AG20443 (cell line): ENCODE measurements around the gene TCIRG1.

Experiments
- DNase-seq: peaks from one replicate; pipeline ENCODE4 v3.0.0; 2012; ENCODE audit warnings: low spot score, mixed read lengths

TCIRG1 gene

DNA sequence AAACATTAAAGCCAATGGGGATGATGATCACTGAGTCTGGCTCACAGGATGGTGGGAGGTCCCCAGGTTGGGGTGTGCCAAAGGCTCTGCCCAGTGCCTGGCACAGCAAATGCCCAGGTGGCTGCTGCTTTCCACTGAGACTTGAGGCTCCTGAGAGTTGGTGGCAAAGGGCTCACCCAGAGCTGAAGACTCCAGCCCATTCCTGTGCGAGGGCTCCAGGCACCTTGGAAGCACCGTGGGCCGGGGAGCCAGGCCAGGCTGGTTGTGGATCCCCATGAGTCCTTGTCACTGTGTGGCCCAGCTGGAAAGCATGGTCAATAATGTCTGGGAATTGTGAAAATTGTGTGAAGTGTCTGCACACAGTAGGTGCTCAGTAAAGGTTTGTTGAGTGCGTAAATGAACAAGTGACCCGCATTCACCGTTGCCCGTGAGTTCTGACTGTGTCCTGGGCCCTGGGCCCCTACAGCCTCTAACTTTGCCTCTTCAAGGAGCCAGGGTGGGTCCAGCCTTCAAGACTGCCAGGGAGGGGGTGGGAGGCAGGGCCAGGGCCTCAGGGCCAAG, 32.1 kb upstream of the TCIRG1 start:
- no peak for DNase-seq

DNA sequence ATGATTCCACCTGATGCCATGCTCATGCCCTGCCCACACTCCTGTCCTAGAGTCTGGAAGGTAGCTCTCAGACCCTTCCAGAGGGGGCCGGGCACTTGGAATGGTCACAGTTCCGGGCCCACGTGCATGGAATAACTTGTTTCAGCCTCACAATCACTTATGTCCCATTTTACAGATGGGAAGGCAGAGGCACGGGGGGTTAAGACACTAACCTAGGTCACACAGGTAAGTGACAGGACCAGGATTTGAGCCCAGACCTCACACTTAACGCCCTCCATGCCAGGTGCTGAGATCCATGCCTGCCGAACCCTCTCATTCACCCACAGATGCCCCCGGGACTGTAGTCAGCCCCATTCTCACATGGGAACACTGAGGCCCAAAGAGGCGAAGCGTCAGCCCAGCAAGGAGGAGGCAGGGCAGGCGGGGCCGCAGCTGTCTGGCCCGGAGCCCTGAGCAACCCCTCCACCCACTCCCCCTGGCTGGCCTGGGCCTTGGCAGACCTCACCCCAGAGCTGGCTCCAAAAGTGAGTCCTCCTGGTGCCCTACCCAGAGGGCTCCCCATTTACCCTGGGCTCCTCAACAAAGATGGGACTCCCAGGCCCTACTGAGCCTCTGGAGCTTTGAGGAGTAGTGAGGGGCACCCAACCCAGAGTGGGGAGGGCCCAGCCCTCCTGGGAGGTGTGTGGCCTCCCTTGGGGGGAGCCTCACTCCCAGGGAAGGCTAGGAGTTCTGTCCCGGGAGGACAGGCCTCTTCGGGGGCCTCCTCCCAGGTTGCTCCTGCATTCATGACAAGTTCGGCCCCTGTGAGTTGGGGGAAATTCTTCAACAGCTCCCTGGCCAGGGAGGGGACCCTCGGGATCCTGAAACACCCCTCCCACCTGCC, 31.1 kb upstream of the TCIRG1 start:
- no peak for DNase-seq

DNA sequence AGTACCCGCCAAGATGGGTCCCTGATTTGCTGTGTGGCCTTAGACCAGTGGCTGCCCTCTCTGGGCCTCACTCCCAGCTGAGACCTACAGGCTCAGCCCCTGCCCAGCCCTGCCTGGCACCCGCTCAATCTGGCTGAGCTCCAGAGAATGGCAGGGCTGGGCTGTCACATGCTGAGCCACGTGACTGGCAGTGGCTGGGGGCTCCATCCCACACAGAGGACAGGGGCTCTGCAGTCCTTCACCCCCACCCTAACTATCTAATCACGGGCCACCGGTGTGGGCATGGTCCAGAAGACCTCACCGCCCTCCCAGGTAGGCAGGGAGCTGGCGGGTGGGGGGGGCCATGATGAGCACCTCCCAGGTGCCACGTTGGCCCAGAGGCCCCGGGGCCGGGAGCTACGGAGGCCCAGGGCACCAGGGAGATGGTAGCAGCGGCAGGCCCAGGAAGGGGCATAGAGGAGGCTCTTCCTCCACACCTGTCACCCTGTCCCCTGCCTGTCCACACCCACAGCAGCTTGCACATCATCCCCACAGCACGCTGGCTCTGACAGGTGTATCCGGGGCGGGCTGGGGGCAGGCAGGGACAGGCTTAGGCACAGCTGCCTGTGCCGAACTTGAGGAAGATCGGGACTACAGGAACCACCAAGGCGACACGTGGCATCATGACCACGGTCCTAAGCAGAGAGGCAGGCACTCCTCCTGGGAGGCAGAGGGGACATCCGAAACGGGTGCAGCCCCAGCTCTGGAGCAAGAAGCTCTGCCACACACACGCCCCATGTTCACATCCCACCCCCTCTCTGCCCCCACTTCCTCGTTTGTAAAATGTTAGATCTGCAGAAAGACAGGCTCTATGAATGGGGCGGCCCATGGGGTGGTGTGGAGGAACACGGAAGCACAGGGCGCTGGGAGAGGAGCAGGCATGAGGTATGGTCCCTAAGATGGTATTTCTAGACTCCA, 30.2 kb upstream of the TCIRG1 start:
- no peak for DNase-seq

DNA sequence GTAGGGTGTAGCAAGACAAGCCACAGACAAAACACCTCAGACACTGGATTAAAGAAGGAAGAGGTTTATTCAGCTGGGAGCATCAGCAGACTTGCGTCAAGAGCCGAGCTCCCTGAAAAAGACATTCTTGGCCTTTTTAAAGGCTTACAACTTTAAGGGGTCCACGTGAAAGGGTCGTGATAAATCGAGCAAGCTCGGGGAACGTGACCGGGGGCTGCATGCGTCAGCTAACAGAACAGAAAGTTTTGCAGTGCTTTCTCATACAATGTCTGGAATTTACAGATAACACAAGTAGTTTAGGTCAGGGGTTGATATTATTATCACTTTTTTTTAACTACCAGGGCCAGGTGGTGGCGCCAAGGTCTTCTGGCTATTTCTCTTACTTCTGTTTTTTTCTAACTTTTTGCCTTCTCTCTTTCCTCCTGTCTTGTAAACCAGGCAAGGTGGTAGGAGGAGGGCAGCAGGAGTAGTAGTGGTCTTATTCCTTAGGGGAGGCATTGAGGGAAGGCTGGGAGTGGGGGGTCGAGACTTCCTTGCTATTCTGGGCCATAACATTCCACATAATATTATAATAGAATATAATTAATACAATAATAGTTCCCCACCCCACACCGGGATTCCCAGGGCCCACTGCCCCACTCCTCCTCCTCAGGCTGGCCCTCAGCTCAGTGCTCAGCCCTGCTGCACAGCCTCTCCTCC, 29.3 kb upstream of the TCIRG1 start:
- no peak for DNase-seq

DNA sequence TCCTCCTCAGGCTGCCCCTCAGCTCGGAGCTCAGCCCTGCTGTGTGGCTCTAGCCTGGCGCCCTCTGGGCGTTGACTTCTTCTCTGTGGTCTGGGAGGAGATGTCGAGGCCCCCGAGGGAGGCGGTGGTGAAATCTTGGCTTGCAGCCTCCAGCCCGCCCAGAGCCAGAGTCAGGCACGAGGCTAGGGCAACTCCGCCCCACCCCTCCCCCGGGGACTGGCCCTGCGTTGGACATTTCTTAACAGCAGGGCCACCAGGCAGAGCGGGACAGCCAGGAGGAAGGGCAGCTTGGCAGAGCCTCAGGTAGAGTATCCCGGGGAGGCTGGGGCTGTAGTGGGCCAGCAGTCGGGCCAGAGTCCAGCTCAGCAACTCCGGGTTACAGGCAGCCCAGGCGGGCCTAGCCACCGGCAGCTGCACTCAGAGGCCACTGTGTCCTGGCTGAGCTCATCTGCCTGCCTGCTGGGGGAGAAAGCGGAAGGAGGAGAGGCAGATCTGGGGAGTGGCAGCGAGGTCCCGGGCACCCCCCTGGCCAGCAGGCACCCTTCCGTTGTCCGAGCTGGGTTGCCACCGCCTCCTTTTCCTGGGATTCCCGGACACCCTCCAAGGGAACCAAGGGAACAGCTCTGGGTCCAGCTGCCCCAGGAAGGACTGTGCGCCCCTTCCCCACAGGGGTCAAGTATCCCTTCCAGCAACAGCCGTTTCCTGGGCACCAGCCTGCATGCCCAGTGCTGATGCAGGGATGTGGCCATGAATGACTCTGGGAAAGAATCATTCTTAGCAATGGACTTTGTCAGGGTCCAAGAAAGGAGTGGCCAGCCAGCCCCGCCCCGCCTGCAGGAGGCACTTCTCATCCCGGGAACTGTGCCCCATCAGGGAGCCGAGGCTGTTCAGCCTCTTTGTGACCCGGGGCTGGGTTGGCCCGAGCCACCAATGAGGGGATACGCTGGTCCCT, 28.5 kb upstream of the TCIRG1 start, which contains the start of gene ALDH3B1:
ALDH3B1 (plus strand) TSS at position 238 of the 952 bp plus-strand sequence. CDS start 4,971 bp downstream, outside the sequence.
- peak; percentile 90 for DNase-seq

DNA sequence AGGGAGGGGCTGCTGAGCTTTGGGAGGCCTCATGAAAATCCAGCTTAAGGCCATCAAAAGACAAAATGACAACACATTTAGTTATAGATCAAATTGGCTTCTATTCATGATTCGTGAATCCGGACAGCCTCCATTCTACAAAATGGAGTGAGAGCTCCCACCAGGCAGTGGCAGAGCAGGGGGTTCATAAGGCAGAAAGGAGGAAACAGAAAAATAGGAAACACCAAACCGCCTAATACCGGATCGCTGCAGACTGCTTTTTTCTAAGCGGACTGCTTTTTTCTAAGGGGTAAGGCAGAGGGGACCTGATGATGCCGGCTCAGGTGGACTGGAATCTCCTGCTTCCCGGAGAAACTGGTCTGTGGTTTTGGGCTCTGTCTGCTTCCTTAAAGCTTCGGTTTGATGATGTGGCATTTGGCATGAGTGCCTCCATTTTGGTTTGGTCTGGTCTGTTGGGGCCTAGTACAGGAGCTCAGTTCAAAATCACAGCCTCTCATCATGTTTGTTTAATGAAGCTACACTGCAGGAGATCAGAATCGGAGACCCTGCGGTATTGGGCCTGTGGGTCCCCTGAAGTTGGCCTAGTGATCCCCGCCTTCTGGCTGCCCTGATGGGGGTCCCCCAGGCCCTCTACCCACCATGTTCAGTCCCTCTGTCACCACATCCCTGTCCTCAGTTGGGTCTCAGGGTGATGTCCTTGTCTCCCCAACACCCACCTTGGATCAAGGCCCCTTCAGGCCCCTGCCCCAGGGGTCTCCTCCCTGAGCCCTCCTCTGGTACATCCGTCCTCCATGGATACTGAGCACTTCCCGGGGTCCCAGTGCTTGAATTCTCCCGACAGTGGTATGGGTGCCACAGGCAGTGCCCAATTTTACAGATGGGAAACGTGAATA, 27.5 kb upstream of the TCIRG1 start:
- no peak for DNase-seq

DNA sequence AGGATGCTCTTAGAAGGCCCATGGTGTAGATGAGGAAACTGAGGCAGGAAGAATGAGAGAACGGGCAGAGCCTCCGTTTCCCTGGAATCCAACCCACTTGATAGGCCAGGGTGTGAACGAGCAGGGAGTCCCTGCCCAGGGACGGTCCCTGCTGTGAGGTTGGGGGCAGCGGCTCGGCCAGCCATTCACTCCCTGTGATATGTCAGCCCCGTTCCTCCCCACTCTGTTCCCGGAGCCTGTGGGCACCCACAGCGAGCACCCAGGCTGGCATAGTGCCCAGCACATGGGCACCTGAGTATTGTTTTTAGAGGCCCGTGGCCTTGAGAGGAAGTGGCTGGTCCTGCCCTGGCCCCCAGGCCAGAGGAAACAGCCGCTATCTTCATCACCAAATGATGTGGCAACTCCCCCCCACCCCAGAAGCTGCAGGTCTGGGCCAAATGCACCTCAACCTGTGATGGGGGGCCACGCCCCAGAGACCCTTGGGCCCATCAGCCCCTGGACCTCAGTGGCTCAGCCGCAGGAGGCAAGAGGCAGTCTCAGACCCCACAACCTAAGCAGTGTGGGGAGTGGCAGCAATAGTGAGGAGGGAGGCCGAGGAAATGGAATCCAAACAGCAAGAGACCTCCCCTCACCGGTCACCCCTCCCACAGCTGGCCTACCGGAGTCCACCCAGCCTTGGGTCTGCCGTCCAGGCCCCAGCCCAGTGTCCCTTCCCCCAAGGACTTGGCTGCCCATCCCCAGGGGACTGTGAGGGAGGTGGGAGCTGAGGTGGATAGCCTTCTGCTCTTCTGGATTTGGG, 26.6 kb upstream of the TCIRG1 start:
- DNase-seq: no peak

DNA sequence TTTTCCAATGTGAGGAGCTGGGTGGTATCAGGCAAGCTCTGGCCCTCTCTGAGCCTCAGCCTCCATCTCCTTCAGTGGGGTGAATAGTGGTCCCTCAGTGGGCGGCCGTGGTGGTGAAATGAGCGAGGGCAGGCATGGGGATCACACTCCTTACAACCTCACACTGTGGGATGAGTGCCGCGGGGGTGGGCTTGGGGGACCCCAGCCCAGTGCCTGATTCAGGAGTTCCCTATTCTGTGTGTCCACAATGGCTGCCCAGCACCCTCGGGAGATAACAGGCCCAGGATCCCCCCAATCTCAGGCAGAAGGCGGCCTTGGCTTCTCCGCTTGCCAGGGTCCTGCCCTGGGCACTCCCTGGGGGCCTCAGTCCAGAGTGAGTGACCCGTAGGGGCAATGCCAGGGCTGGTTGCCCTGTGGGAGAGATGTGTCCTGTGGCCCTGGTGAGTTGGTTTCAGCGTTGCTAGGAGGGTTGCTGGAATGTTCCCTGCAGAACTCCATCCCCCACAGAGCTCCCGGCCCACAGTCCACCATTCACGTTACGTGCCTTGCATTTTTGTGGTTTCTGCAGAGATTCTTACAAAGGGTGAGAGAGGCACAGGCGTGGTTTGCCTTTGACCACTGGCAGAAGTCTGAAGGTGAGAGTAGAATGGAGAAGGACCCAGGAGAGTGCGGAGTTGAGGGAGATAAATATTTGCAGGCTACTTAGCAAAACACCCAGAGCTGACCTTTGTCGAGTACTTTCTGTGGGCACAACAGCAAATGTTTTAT, 25.8 kb upstream of the TCIRG1 start:
- DNase-seq: peak; percentile 93

DNA sequence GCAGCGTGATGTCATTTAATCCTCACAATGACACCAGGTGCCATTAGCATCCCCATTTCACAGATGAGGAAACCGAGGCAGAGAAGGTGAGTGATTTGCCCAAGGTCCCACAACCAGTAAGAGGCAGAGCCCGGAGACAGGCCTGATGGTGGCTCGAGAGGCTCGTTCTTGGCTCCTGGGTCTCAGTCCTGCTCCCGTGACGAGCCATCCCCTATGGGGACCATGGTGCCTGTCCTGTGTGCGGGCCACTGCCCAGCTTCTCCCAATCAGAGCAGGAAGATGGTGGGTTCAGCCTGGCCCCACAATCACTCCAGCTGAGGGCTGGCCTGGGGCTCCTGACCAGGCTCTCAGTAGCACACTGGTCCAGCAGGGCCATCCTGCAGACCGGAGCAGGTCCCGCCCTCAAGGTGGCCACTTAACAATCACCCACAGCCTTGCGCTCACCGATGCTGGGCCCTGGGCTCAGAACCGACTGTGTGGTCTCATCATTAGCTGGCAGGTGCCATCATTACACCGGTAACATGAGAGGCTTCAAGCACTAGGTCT, 25.1 kb upstream of the TCIRG1 start:
- DNase-seq: no peak

DNA sequence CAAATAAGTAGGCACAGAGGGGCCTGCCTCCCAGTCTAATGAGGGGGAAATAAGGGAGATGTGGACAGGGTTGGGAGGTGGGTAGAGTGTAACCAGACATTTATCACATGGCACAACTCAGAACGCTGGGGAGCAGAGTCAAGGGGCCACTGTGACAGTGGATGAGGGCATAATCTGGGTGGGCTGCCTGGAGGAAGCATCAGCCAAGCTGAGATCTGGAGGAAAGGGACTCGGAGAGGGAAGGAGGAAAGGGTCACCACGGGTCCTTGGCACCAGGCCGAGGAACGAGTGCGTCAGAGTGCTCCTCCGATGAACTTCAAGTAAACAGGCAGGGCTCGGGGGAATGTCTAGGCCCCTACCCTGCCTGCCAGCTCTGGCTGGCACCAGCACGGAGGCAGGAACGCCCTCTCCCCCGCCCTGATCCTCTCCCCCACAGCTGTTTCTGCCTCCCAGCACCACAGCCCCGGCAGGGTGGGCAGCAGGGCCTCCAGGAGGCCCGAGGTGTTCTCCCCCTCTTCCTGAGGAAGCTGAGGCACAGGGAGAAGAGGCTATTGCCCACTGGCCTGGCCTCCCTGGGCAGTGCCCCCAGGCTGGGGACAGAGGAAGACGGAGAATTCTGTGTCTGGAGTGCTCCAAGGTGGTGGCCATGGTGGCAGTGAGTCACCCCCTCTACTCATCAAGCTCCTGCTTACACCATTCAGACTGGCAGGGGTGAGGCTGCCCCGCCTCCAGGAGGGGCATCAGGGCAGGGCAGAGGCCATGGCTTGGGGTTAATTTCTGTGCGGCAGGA, 24.5 kb upstream of the TCIRG1 start:
- peak; percentile 73 for DNase-seq

DNA sequence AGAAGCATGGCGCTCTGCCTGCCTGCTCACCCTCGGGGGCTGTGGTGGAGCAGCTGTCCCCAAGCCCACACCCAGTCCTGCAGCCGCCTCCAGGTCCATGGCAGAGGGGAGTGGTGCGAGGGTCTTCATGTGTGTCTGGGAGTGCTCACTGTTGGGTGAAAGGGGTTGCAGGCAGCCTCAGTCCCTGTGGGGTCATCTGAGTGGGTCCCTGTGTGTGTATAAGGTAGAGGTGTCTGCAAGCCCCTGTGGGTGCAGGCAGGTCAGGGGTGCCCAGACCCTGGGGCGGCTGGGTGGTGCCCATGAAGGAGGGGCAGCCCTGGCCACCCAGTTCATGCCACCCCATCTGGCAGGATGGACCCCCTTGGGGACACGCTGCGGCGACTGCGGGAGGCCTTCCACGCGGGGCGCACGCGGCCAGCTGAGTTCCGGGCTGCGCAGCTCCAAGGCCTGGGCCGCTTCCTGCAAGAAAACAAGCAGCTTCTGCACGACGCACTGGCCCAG, 23.8 kb upstream of the TCIRG1 start:
- no peak for DNase-seq

DNA sequence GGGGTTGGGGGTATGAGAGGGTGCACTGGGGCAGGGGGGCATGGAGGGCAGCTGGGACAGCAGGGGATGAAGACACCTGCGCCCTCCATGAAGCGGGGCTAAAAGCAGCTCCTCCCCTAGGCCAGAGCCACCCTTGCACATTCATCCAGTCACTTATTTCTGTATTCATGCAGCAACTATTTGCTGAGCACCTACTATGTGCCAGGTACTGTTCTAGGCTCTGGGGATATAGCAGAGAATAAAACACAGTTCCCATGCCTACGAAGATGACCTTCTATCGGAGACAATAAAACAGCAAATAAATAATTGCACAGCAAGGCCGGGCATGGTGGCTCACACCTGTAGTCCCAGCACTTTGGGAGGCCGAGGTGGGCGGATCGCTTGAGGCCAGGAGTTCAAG, 23.4 kb upstream of the TCIRG1 start:
- no peak for DNase-seq

DNA sequence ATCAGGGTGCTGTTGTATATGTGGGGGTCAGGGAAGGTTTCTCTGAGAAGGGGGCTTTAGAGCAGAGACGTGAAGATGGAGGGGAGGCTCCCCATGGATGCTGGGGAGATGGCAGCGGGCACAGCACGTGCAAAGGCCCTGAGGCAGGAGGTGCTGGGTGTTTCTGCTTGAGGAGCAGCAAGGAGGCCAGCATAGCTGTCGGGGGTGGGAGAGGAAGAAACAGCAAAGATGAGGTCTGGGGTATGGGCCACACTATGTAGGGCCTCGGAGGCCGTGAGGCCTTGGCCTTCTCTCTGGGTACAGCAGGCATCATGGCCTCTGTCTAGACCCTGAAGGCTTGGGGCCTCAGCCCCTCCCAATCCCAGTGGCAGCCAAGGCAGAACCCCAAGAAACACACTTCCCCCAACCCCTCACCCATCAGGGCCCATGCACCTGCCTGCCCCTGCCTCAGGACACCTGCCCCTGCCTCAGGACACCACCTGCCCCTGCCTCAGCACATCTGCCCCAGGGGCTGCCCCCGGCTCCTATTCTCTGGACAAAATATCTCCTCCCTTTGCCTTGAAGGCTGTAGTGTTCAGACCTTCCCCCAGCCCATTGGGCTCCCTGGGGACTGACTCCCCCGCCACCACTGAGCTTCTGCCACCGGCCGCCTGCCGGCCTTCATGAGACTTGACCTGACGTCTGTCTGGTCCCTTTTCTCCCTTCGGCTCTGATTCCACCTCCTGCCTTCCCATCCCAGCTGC, 22.5 kb upstream of the TCIRG1 start:
- no peak for DNase-seq

DNA sequence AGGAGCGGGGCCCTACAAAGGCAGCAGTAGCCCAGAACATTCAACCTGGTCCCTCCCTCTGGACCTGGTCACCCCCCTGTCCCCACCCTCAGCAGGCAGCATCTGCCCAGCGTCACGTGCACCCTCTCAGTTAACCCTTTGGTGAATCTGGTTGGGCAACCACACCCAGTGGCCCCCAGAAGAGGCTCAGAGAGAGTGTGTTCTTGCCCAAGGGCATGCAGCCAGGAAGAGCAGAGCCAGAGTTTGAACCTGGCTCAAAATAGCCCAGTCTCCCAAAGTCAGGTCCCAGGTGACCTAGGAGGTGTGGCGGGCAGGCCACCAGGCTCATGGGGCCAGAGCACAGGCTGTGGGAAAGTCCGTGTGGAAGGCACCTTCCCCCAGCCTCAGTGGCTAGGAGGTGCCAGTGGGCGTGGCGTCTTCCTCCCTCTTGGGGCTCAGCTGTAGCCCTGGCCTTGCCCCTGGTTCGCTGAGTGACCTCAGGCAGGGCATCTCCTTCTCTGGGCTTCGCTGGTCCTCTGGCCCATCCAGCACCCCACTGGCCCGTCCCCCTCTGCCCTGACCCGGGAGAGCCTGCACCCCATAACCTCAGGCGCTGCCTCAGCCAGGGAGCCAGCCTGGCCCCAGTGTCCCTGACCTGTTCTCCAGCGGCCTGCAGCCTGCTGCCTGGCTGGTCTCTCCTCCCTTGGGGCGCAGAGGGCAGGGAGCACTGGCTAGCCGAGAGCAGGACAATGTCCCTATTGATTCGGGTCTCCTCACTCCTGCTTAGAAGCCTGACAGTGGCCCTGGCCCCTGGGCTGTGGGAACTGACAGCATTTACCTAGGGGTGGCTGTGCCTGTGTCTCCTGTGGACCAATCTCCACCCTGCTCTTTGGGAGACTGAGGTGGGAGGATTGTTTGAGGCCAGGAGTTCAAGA, 21.7 kb upstream of the TCIRG1 start:
- DNase-seq: no peak
